HEK293 (cell line): Measurements from ENCODE around the gene ANKUB1.

Experiments used
- ELK4 ChIP-seq: IDR thresholded peaks from 2 replicates; pipeline ENCODE4 v1.6.1; 2011; ENCODE audit warnings: mild to moderate bottlenecking, low read depth, low read length, borderline replicate concordance
- FEZF1 ChIP-seq: fragments of 450-650 bp; formaldehyde crosslinking; IDR thresholded peaks from 2 replicates; pipeline ENCODE4 v1.5.1; 2016; ENCODE audit warnings: missing biosample characterization, missing genetic modification characterization
- GLIS1 ChIP-seq: fragments of 450-650 bp; formaldehyde crosslinking; IDR thresholded peaks from 2 replicates; pipeline ENCODE4 v1.5.1; 2016; ENCODE audit warnings: missing biosample characterization, missing genetic modification characterization
- GLIS2 ChIP-seq: fragments of 450-650 bp; formaldehyde crosslinking; IDR thresholded peaks from 2 replicates; pipeline ENCODE4 v1.5.1; 2016; ENCODE audit warnings: missing biosample characterization, missing genetic modification characterization
- HOXC10 ChIP-seq: sonication (generic); formaldehyde crosslinking; IDR thresholded peaks from 2 replicates; pipeline ENCODE4 v1.8.1; 2023; ENCODE audit warnings: mild to moderate bottlenecking, missing genetic modification reagents
- KLF7 ChIP-seq: fragments of 450-650 bp; formaldehyde crosslinking; IDR thresholded peaks from 2 replicates; pipeline ENCODE4 v1.5.1; 2016; ENCODE audit warnings: missing biosample characterization, missing genetic modification characterization, borderline replicate concordance
- KLF8 ChIP-seq: fragments of 450-650 bp; formaldehyde crosslinking; IDR thresholded peaks from 2 replicates; pipeline ENCODE4 v1.5.1; 2016; ENCODE audit warnings: missing biosample characterization, missing genetic modification characterization
- KLF9 ChIP-seq: fragments of 450-650 bp; formaldehyde crosslinking; IDR thresholded peaks from 2 replicates; pipeline ENCODE4 v1.5.1; 2016; ENCODE audit warnings: missing biosample characterization, missing genetic modification characterization, low read depth
- PRDM10 ChIP-seq: fragments of 450-650 bp; formaldehyde crosslinking; IDR thresholded peaks from 2 replicates; pipeline ENCODE4 v1.5.1; 2016; ENCODE audit warnings: missing biosample characterization, missing genetic modification characterization
- SETDB1 ChIP-seq: IDR thresholded peaks from one replicate; pipeline ENCODE4 v1.6.1; 2017; ENCODE audit warnings: mild to moderate bottlenecking, low read length, moderate library complexity, mixed read lengths; ENCODE audit not compliant: insufficient read length
- SP3 ChIP-seq: fragments of 450-650 bp; formaldehyde crosslinking; IDR thresholded peaks from 2 replicates; pipeline ENCODE4 v1.5.1; 2016; ENCODE audit warnings: missing biosample characterization, missing genetic modification characterization
- WT1 ChIP-seq: fragments of 450-650 bp; formaldehyde crosslinking; IDR thresholded peaks from 2 replicates; pipeline ENCODE4 v1.5.1; 2016; ENCODE audit warnings: missing biosample characterization, missing genetic modification characterization
- ZBTB26 ChIP-seq: fragments of 450-650 bp; formaldehyde crosslinking; optimal IDR thresholded peaks from 2 replicates; pipeline ENCODE3; 2016; ENCODE audit warnings: missing biosample characterization, mild to moderate bottlenecking, missing genetic modification characterization
- ZBTB8A ChIP-seq: fragments of 450-650 bp; formaldehyde crosslinking; IDR thresholded peaks from 2 replicates; pipeline ENCODE4 v1.5.1; 2016; ENCODE audit warnings: missing biosample characterization, missing genetic modification characterization
- ZFP3 ChIP-seq: fragments of 450-650 bp; formaldehyde crosslinking; IDR thresholded peaks from 2 replicates; pipeline ENCODE4 v1.5.1; 2016; ENCODE audit warnings: low read depth, missing biosample characterization, missing genetic modification characterization
- ZFP37 ChIP-seq: fragments of 450-650 bp; formaldehyde crosslinking; IDR thresholded peaks from 2 replicates; pipeline ENCODE4 v1.5.1; 2016; ENCODE audit warnings: missing biosample characterization, missing genetic modification characterization
- ZNF335 ChIP-seq: fragments of 450-650 bp; formaldehyde crosslinking; conservative IDR thresholded peaks from 2 replicates; pipeline ENCODE4 v1.5.1; 2016; ENCODE audit warnings: missing biosample characterization, missing genetic modification characterization
- ZNF341 ChIP-seq: fragments of 450-650 bp; formaldehyde crosslinking; IDR thresholded peaks from 2 replicates; pipeline ENCODE4; 2016; ENCODE audit warnings: low read depth, missing biosample characterization, missing genetic modification characterization
- ZNF37A ChIP-seq: fragments of 450-650 bp; IDR thresholded peaks from 2 replicates; pipeline ENCODE4 v1.5.1; 2018; ENCODE audit warnings: missing biosample characterization, missing genetic modification characterization
- ZNF394 ChIP-seq: fragments of 450-650 bp; formaldehyde crosslinking; IDR thresholded peaks from 2 replicates; pipeline ENCODE4 v1.5.1; 2016; ENCODE audit warnings: missing biosample characterization, missing genetic modification characterization, mild to moderate bottlenecking, moderate library complexity, borderline replicate concordance
- ZNF426 ChIP-seq: fragments of 450-650 bp; formaldehyde crosslinking; IDR thresholded peaks from 2 replicates; pipeline ENCODE4 v1.5.1; 2017; ENCODE audit warnings: missing biosample characterization, missing genetic modification characterization, mild to moderate bottlenecking, inconsistent platforms, moderate library complexity
- ZNF433 ChIP-seq: fragments of 450-650 bp; formaldehyde crosslinking; IDR thresholded peaks from 2 replicates; pipeline ENCODE4 v1.5.1; 2016; ENCODE audit warnings: missing biosample characterization, missing genetic modification characterization, low read depth
- ZNF449 ChIP-seq: fragments of 450-650 bp; formaldehyde crosslinking; IDR thresholded peaks from 2 replicates; pipeline ENCODE4 v1.5.1; 2017; ENCODE audit warnings: missing biosample characterization, mild to moderate bottlenecking, missing genetic modification characterization, moderate library complexity
- ZNF561 ChIP-seq: fragments of 450-650 bp; IDR thresholded peaks from 2 replicates; pipeline ENCODE4 v1.5.1; 2018; ENCODE audit warnings: missing biosample characterization, missing genetic modification characterization, borderline replicate concordance
- ZNF639 ChIP-seq: fragments of 450-650 bp; formaldehyde crosslinking; IDR thresholded peaks from 2 replicates; pipeline ENCODE4 v1.5.1; 2016; ENCODE audit warnings: missing biosample characterization, missing genetic modification characterization
- ZNF660 ChIP-seq: fragments of 450-650 bp; IDR thresholded peaks from 2 replicates; pipeline ENCODE4 v1.5.1; 2018; ENCODE audit warnings: missing biosample characterization, mild to moderate bottlenecking, missing genetic modification characterization
- ZNF768 ChIP-seq: fragments of 450-650 bp; formaldehyde crosslinking; IDR thresholded peaks from 2 replicates; pipeline ENCODE4 v1.5.1; 2018; ENCODE audit warnings: missing biosample characterization, mild to moderate bottlenecking, missing genetic modification characterization
- ZNF843 ChIP-seq: fragments of 450-650 bp; formaldehyde crosslinking; IDR thresholded peaks from 2 replicates; pipeline ENCODE4 v1.5.1; 2016; ENCODE audit warnings: missing biosample characterization, missing genetic modification characterization
- ZSCAN30 ChIP-seq: fragments of 450-650 bp; IDR thresholded peaks from 2 replicates; pipeline ENCODE4 v1.5.1; 2018; ENCODE audit warnings: missing biosample characterization, mild to moderate bottlenecking, missing genetic modification characterization, moderate library complexity
- ZSCAN4 ChIP-seq: fragments of 450-650 bp; formaldehyde crosslinking; IDR thresholded peaks from 2 replicates; pipeline ENCODE4 v1.5.1; 2017; ENCODE audit warnings: missing biosample characterization, missing genetic modification characterization

Gene ANKUB1

GRCh38 chr3:149752051-149752787 is 40.1 kb downstream of the ANKUB1 start, which contains the start of gene COMMD2 (continued):
- TF ChIP-seq ZFP37 (tag by site-specific recombination) (peak; percentile 79; the same call in 1 of the 2 replicates), KLF8 (peak; percentile 80; the same call in 1 of the 2 replicates), GLIS2 (tag by site-specific recombination) (no peak), ZBTB8A (peak; percentile 80), FEZF1 (tag by site-specific recombination) (no peak), SP3 (tag by site-specific recombination) (peak; percentile 64; the same call in 1 of the 2 replicates), ZNF449 (tag by site-specific recombination) (0 out of 2 replicates have a peak, but pooled peaks have one; percentile 13), PRDM10 (tag by site-specific recombination) (peak; percentile 68), ZNF426 (no peak), ZSCAN4 (tag by site-specific recombination) (peak; percentile 18; the same call in 1 of the 2 replicates), ZNF843 (tag by site-specific recombination) (peak; percentile 45; the same call in 1 of the 2 replicates), ZFP3 (tag by site-specific recombination) (no peak), ZBTB26 (tag by site-specific recombination) (peak; percentile 33), ZNF335 (tag by site-specific recombination) (peak; percentile 58), KLF7 (peak; percentile 47; the same call in 1 of the 2 replicates), HOXC10 (CRISPR knock-in tag) (0 out of 2 replicates have a peak, but pooled peaks have one; percentile 84), ZNF561 (peak; percentile 90), SETDB1 (peak; percentile 46), ZNF341 (tag by site-specific recombination) (no peak), ZNF639 (tag by site-specific recombination) (peak; percentile 87), ZNF37A (tag by site-specific recombination) (no peak), GLIS1 (no peak), ELK4 (no peak), KLF9 (tag by site-specific recombination) (peak; percentile 82), WT1 (tag by site-specific recombination) (no peak), ZNF394 (tag by site-specific recombination) (peak; percentile 69; the same call in 1 of the 2 replicates), ZNF660 (tag by site-specific recombination) (peak; percentile 98), ZNF768 (no peak), ZSCAN30 (tag by site-specific recombination) (peak; percentile 98), ZNF433 (tag by site-specific recombination) (no peak)
